ENCODE results near the gene MARCHF2.
A peak's percentile ranks its signal among the peaks of the same experiment; 100 is the strongest.

The MARCHF2 gene

DNA sequence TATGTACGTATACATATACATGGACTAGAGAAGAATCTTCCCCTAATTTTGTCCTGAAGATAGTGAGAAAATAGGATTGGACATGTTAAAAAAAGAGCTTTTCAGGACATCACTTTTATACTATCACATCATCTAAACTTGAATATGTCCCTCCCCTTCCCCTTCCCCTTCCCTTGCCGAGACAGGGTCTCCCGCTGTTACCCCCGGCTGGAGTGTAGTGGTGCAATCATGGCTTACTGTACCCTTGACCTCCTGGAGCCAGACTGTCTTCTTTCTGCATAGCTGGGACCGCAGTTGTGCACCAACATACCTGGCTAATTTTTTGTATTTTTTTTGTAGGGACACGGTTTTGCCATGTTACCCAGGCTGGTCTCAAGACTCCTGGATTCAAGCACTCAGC is 38.3 kb downstream of the MARCHF2 start:
- ATAC-seq = no peak
- TF ChIP-seq, protein P1, sequence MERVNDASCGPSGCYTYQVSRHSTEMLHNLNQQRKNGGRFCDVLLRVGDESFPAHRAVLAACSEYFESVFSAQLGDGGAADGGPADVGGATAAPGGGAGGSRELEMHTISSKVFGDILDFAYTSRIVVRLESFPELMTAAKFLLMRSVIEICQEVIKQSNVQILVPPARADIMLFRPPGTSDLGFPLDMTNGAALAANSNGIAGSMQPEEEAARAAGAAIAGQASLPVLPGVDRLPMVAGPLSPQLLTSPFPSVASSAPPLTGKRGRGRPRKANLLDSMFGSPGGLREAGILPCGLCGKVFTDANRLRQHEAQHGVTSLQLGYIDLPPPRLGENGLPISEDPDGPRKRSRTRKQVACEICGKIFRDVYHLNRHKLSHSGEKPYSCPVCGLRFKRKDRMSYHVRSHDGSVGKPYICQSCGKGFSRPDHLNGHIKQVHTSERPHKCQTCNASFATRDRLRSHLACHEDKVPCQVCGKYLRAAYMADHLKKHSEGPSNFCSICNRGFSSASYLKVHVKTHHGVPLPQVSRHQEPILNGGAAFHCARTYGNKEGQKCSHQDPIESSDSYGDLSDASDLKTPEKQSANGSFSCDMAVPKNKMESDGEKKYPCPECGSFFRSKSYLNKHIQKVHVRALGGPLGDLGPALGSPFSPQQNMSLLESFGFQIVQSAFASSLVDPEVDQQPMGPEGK (CRISPR knock-in tag; IDR thresholded peaks at IDR 0.05; ENCODE audit: borderline replicate concordance) = no peak
- TF ChIP-seq TCF4 (CRISPR knock-in tag; IDR thresholded peaks at IDR 0.05; ENCODE audit: borderline replicate concordance) (no peak), GLIS3 (CRISPR knock-in tag; IDR thresholded peaks at IDR 0.05) (no peak), RARB (CRISPR knock-in tag; IDR thresholded peaks at IDR 0.05) (no peak), ZNF70 (CRISPR knock-in tag; IDR thresholded peaks at IDR 0.05) (no peak), SNAI2 (CRISPR knock-in tag; IDR thresholded peaks at IDR 0.05) (no peak), BACH2 (CRISPR knock-in tag; IDR thresholded peaks at IDR 0.05; ENCODE audit: borderline replicate concordance) (no peak), ZC3H10 (CRISPR knock-in tag; IDR thresholded peaks at IDR 0.05) (no peak), ZFP3 (CRISPR knock-in tag; IDR thresholded peaks at IDR 0.05) (no peak), ZNF8 (CRISPR knock-in tag; IDR thresholded peaks at IDR 0.05) (no peak), ZFP30 (CRISPR knock-in tag; IDR thresholded peaks at IDR 0.05) (no peak), CSDC2 (CRISPR knock-in tag; IDR thresholded peaks at IDR 0.05) (no peak), ESRRG (CRISPR knock-in tag; IDR thresholded peaks at IDR 0.05) (no peak)
- TF ChIP-seq, protein P2, sequence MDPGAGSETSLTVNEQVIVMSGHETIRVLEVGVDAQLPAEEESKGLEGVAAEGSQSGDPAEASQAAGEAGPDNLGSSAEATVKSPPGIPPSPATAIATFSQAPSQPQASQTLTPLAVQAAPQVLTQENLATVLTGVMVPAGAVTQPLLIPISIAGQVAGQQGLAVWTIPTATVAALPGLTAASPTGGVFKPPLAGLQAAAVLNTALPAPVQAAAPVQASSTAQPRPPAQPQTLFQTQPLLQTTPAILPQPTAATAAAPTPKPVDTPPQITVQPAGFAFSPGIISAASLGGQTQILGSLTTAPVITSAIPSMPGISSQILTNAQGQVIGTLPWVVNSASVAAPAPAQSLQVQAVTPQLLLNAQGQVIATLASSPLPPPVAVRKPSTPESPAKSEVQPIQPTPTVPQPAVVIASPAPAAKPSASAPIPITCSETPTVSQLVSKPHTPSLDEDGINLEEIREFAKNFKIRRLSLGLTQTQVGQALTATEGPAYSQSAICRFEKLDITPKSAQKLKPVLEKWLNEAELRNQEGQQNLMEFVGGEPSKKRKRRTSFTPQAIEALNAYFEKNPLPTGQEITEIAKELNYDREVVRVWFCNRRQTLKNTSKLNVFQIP (CRISPR knock-in tag; IDR thresholded peaks at IDR 0.05; ENCODE audit: borderline replicate concordance, low read depth) = no peak

DNA sequence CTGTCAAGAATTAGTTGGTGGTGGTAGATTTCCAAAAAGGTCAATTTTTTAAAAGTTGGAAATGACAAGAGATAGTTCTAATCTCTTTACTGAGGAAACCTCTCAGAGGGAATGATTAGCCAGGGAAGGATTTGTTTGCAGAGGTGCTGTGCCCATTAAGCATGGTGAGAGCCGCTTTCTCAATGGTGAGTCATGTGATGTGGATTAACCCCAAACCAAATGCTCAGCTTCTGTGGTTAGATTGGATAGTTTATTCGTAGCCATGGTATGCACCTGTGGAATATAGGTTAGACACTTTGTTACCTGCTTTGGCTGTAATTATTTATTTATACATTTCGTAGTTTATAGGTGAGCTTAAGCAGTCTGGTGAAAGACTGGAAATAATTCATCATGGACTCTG is 38.8 kb downstream of the MARCHF2 start:
- no peak for TF ChIP-seq BACH2 (CRISPR knock-in tag; IDR thresholded peaks at IDR 0.05; ENCODE audit: borderline replicate concordance)
- no peak for TF ChIP-seq TCF4 (CRISPR knock-in tag; IDR thresholded peaks at IDR 0.05; ENCODE audit: borderline replicate concordance)
- TF ChIP-seq, protein P2 (CRISPR knock-in tag; IDR thresholded peaks at IDR 0.05; ENCODE audit: borderline replicate concordance, low read depth) = no peak
- no peak for TF ChIP-seq SNAI2 (CRISPR knock-in tag; IDR thresholded peaks at IDR 0.05)
- no peak for TF ChIP-seq ISL1 (CRISPR knock-in tag; IDR thresholded peaks at IDR 0.05)
- peak; percentile 15; the same call in 1 of the 3 replicates for ATAC-seq

DNA sequence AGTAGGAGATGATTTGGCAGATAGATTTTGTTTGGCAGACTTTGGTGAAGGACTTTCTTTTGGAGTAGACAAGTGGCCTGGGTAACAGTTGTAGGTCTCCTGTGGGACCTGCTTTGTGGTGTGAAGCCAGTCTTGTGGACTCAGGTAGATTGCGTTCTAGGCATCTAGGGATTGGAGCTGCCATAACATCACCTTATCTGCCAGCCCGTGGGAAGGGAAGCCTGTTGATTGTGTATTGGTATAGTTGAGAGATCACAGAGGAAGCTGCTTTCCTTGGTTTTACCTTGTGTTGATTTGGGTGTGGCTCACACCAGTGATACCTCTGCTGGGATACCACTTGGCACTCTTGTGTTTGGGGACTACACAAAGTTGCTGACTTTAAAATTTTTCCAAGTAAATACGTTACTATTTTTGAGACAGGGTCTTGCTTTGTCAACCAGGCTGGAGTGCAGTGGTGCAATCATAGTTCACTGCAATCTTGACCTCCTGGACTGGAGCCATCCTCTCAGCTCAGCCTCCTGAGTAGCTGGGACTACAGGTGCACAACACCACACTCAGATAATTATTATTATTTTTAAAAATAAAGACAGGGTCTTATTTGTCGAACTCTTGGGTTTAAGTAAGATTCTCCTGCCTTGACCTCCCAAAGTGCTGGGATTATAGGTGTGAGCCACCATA is 39.5 kb downstream of the MARCHF2 start:
- ATAC-seq = no peak
- TF ChIP-seq PPARA (CRISPR knock-in tag; IDR thresholded peaks at IDR 0.05; ENCODE audit: borderline replicate concordance) (no peak), ZNF8 (CRISPR knock-in tag; IDR thresholded peaks at IDR 0.05) (no peak)

DNA sequence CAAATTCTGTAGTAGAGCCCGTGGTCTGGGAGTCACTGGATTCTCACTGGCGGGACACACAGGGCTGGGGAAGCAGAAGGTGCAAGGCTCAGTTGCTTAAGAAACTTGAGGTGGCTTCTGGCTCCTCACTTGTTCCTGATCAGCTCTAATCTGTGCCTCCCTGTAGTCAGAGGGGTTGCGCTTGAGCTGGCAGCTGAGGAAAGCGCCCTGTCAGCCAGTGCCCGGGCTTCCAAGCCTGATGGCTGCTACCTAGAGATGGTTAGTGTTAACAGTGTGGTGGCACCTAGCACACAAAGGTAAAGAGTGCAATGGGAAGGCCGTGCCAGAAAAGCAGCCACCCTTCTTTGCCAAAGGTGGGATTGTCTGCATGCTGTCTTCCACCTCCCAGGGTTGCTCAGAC is 40.5 kb downstream of the MARCHF2 start:
- no peak for ATAC-seq

DNA sequence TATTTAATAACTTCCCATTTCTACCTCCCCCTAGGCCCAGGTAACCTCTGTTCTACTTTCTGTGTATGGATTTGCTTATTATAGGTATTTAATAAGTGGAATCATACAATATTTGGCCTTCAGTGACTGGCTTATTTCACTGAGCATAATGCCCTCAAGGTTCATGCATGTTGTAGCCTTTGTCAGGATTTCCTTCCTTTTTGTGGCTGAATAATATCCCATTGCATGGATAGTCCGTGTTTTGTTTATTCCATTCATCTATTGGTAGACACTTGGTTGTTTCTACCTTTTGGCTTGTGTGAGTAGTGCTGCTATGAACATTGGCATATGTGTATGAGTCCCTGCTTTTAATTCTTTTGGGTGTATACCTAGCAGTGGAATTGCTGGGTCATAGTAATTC is 41.1 kb downstream of the MARCHF2 start:
- ATAC-seq = no peak
- TF ChIP-seq, protein P2 (CRISPR knock-in tag; IDR thresholded peaks at IDR 0.05; ENCODE audit: borderline replicate concordance, low read depth) = no peak
- no peak for TF ChIP-seq ZNF70 (CRISPR knock-in tag; IDR thresholded peaks at IDR 0.05)
- TF ChIP-seq, protein P3, sequence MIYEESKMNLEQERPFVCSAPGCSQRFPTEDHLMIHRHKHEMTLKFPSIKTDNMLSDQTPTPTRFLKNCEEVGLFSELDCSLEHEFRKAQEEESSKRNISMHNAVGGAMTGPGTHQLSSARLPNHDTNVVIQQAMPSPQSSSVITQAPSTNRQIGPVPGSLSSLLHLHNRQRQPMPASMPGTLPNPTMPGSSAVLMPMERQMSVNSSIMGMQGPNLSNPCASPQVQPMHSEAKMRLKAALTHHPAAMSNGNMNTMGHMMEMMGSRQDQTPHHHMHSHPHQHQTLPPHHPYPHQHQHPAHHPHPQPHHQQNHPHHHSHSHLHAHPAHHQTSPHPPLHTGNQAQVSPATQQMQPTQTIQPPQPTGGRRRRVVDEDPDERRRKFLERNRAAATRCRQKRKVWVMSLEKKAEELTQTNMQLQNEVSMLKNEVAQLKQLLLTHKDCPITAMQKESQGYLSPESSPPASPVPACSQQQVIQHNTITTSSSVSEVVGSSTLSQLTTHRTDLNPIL (CRISPR knock-in tag; IDR thresholded peaks at IDR 0.05; ENCODE audit: low read depth) = no peak
- TF ChIP-seq, protein P4, sequence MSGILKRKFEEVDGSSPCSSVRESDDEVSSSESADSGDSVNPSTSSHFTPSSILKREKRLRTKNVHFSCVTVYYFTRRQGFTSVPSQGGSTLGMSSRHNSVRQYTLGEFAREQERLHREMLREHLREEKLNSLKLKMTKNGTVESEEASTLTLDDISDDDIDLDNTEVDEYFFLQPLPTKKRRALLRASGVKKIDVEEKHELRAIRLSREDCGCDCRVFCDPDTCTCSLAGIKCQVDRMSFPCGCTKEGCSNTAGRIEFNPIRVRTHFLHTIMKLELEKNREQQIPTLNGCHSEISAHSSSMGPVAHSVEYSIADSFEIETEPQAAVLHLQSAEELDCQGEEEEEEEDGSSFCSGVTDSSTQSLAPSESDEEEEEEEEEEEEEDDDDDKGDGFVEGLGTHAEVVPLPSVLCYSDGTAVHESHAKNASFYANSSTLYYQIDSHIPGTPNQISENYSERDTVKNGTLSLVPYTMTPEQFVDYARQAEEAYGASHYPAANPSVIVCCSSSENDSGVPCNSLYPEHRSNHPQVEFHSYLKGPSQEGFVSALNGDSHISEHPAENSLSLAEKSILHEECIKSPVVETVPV (CRISPR knock-in tag; IDR thresholded peaks at IDR 0.05) = no peak
- no peak for TF ChIP-seq ZNF565 (CRISPR knock-in tag; conservative IDR thresholded peaks at IDR 0.05; ENCODE audit: low read depth)
- no peak for TF ChIP-seq ZNF8 (CRISPR knock-in tag; IDR thresholded peaks at IDR 0.05)
- TF ChIP-seq GLIS3 (CRISPR knock-in tag; IDR thresholded peaks at IDR 0.05) = no peak
- TF ChIP-seq PPARA (CRISPR knock-in tag; IDR thresholded peaks at IDR 0.05; ENCODE audit: borderline replicate concordance) = no peak
- no peak for TF ChIP-seq TOX (CRISPR knock-in tag; IDR thresholded peaks at IDR 0.05; ENCODE audit: borderline replicate concordance)
- TF ChIP-seq OSR1 (CRISPR knock-in tag; IDR thresholded peaks at IDR 0.05) = no peak
- TF ChIP-seq CSDC2 (CRISPR knock-in tag; IDR thresholded peaks at IDR 0.05) = no peak
- no peak for TF ChIP-seq BACH2 (CRISPR knock-in tag; IDR thresholded peaks at IDR 0.05; ENCODE audit: borderline replicate concordance)

More for the DNA sequence above, 40.5 kb downstream of the MARCHF2 start:
- TF ChIP-seq RARB (CRISPR knock-in tag; IDR thresholded peaks at IDR 0.05) = no peak
- no peak for TF ChIP-seq ESRRG (CRISPR knock-in tag; IDR thresholded peaks at IDR 0.05)
- TF ChIP-seq ZFP30 (CRISPR knock-in tag; IDR thresholded peaks at IDR 0.05) = no peak
